Effector CD4-positive, alpha-beta T cell (primary cell): ENCODE measurements around the gene ATP8A1.
"Not testable (repeated sequence)": the region's sequence is repeated elsewhere in the genome, so short reads cannot be mapped to it uniquely, and the experiment has no call there.

Experiments
- DNase-seq: peaks from one replicate; pipeline ENCODE4 v3.0.0-alpha.2; 2020

Gene ATP8A1

GRCh38 chr4:42497142-42497910 lies 159.6 kb downstream of the ATP8A1 start:
- DNase-seq = no peak

GRCh38 chr4:42492962-42493361 lies 163.9 kb downstream of the ATP8A1 start:
- DNase-seq = no peak

- DNase-seq = no peak
Measured at GRCh38 chr4:42490015-42490414, 166.9 kb downstream of the ATP8A1 start.

- DNase-seq = no peak
Measured at GRCh38 chr4:42489095-42489494, 167.8 kb downstream of the ATP8A1 start.

GRCh38 chr4:42488554-42488953 lies 168.4 kb downstream of the ATP8A1 start:
- DNase-seq = no peak

GRCh38 chr4:42488114-42488513 lies 168.8 kb downstream of the ATP8A1 start:
- DNase-seq = no peak

- no peak for DNase-seq
Measured at GRCh38 chr4:42487230-42487629, 169.7 kb downstream of the ATP8A1 start.

- DNase-seq = not testable (repeated sequence)
Measured at GRCh38 chr4:42486156-42486555, 170.7 kb downstream of the ATP8A1 start.

GRCh38 chr4:42484630-42485029 lies 172.3 kb downstream of the ATP8A1 start:
- no peak for DNase-seq

GRCh38 chr4:42483426-42484379 lies 173.2 kb downstream of the ATP8A1 start:
- no peak for DNase-seq

GRCh38 chr4:42482516-42483327 lies 174.2 kb downstream of the ATP8A1 start:
- no peak for DNase-seq

GRCh38 chr4:42480717-42481116 lies 176.2 kb downstream of the ATP8A1 start:
- DNase-seq = no peak

- DNase-seq = no peak
Measured at GRCh38 chr4:42480281-42480680, 176.6 kb downstream of the ATP8A1 start.

GRCh38 chr4:42478946-42479345 lies 178.0 kb downstream of the ATP8A1 start:
- DNase-seq = no peak

- no peak for DNase-seq
Measured at GRCh38 chr4:42478509-42478908, 178.4 kb downstream of the ATP8A1 start.

- DNase-seq = no peak
Measured at GRCh38 chr4:42474406-42474805, 182.5 kb downstream of the ATP8A1 start.

GRCh38 chr4:42473071-42473684 lies 183.7 kb downstream of the ATP8A1 start:
- DNase-seq = no peak

GRCh38 chr4:42471896-42472295 lies 185.0 kb downstream of the ATP8A1 start:
- DNase-seq = no peak

GRCh38 chr4:42470023-42470422 lies 186.9 kb downstream of the ATP8A1 start:
- DNase-seq = no peak

GRCh38 chr4:42467777-42468176 lies 189.1 kb downstream of the ATP8A1 start:
- not testable (repeated sequence) for DNase-seq

GRCh38 chr4:42466273-42466844 lies 190.5 kb downstream of the ATP8A1 start:
- no peak for DNase-seq

- no peak for DNase-seq
Measured at GRCh38 chr4:42464550-42465094, 192.3 kb downstream of the ATP8A1 start.
